Psoas muscle (tissue), 8 donors: ENCODE measurements around the gene MORN3. TPM values are rescaled to one million over a fixed set of nuclear protein-coding genes. Genes with fewer than 3 reads are reported as not detected.

Experiments used
- ATAC-seq, 4 donors: fragments of 200-7000 bp; cut with Tn5 transposase; one replicate each; pipeline ENCODE4 v1.9.1; 2020; ENCODE audit warnings: moderate library complexity in 3 of 4, mild to moderate bottlenecking in 2 of 4
- DNase-seq, 2 donors: peaks; one replicate each; pipeline ENCODE4 v3.0.0-alpha.2; 2020
- H3K27ac ChIP-seq: fragments of 200-600 bp; one replicate; pipeline ENCODE4 v1.8.0; 2022
- H3K27me3 ChIP-seq, 3 donors: fragments of 200-600 bp in 1 of 3; one replicate each; pipeline versions ENCODE4 v1.6.1 to v1.8.0; 2013 to 2022; ENCODE audit warnings: low read length in 2 of 3, mild to moderate bottlenecking in 2 of 3, moderate library complexity in 1 of 3; ENCODE audit not compliant: insufficient read depth in 3 of 3
- H3K36me3 ChIP-seq, 2 donors: fragments of 200-600 bp in 1 of 2; one replicate each; pipeline versions ENCODE4 v1.6.1 to v1.8.0; 2013 to 2022; ENCODE audit warnings: low read depth in 1 of 2, mild to moderate bottlenecking in 1 of 2, moderate library complexity in 1 of 2; ENCODE audit not compliant: insufficient read depth in 1 of 2
- H3K4me1 ChIP-seq: fragments of 200-600 bp; one replicate; pipeline ENCODE4 v1.8.0; 2022
- H3K4me3 ChIP-seq: fragments of 200-600 bp; one replicate; pipeline ENCODE4 v1.8.0; 2022; ENCODE audit warnings: mild to moderate bottlenecking
- H3K9me3 ChIP-seq: fragments of 200-600 bp; one replicate; pipeline ENCODE4 v1.8.0; 2022
- WGBS, 3 donors: extraction: QIAGEN DNeasy Blood & Tissue Kit; methylation state at CpG; one replicate each; pipeline versions ENCODE4 v1.1.6 to v1.1.7; 2013; 5-methylcytosine and 5-hydroxymethylcytosine counted together
- intact Hi-C, 2 donors: fragments of 100-400 bp; cut with DNase I; formaldehyde crosslinking; loops; one replicate each; pipeline versions ENCODE4 v1.11.0 to v1.14.2; 2022
- polyA plus RNA-seq, 3 donors: library from polyadenylated mRNA; stranded (reverse); fragments of 200-250 nt; gene quantifications; one replicate each; pipeline ENCODE4 v1.2.3, GENCODE V29; 2013
- total RNA-seq, 4 donors: library from RNA; stranded (reverse); fragmentation: NEBNext Ultra II Directional in 2 of 4; extraction: Animal tissue kit (Norgen Biotek cat#: 25700) in 2 of 4; gene quantifications; one replicate each; pipeline versions ENCODE4 v1.2.1 to v1.2.4, GENCODE V29; 2021 to 2023
- TF ChIP-seq, protein P1 (sequence below): fragments of 200-600 bp; IDR thresholded peaks from one replicate; pipeline ENCODE4 v1.8.0; 2022; ENCODE audit warnings: antibody characterized with exemption
- donor health status: healthy with polysubstance abuse.
- donor health status: DM: no; HTN: no; CAD: no; lungs with moderate emphysema.
- donor health status: Bipolar disorder and iron deficiency.
- donor health status: healthy.
- donor health status: DM: yes; HTN: yes; CAD: no.
- donor health status: DM: no; HTN: no; CAD: no.
- donor health status: DM: no; HTN: no; CAD: no.
- donor health status: DM: yes; HTN: yes; CAD: no.

MORN3 gene
- total and polyA plus RNA-seq, 7 donors = under 0.01 to 0.12 TPM; not detected in 5

DNA sequence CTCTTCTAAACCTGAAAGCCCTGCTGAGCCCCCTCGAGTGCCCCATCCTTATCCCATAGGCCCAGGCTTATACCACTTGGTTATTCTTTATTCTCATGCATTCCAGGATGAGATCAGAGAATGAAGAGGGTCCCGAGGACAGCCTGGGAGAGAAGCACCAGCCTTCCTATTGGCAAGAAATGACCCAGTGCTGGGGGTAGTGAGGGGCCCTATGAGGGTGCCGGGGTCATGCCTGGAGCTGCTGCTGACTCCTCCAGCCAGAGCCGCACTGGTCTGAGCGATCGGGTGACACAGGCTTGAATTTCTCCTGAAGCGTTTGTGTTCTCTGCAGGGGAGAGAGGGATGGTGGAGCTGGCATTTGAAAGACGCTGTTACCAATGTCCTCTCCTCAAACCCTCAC lies 18.1 kb downstream of the MORN3 start:
- TF ChIP-seq, protein P1, sequence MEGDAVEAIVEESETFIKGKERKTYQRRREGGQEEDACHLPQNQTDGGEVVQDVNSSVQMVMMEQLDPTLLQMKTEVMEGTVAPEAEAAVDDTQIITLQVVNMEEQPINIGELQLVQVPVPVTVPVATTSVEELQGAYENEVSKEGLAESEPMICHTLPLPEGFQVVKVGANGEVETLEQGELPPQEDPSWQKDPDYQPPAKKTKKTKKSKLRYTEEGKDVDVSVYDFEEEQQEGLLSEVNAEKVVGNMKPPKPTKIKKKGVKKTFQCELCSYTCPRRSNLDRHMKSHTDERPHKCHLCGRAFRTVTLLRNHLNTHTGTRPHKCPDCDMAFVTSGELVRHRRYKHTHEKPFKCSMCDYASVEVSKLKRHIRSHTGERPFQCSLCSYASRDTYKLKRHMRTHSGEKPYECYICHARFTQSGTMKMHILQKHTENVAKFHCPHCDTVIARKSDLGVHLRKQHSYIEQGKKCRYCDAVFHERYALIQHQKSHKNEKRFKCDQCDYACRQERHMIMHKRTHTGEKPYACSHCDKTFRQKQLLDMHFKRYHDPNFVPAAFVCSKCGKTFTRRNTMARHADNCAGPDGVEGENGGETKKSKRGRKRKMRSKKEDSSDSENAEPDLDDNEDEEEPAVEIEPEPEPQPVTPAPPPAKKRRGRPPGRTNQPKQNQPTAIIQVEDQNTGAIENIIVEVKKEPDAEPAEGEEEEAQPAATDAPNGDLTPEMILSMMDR = no peak
- ATAC-seq = no peak
- H3K9me3 ChIP-seq = no peaks in the 10 kb centered on the region
- 64 to 78% (median 66%) methylated on average over 8 of the region's 8 CpGs for WGBS, 3 donors
- no peak for DNase-seq
- no peaks in the 10 kb centered on the region for H3K4me1 ChIP-seq
- intact Hi-C loops = no loop called here
- no peaks in the 10 kb centered on the region for H3K27me3 ChIP-seq
- no peak overlapping the region for H3K4me3 ChIP-seq
- H3K27ac ChIP-seq = no peak overlapping the region
- no peaks in the 10 kb centered on the region for H3K36me3 ChIP-seq

DNA sequence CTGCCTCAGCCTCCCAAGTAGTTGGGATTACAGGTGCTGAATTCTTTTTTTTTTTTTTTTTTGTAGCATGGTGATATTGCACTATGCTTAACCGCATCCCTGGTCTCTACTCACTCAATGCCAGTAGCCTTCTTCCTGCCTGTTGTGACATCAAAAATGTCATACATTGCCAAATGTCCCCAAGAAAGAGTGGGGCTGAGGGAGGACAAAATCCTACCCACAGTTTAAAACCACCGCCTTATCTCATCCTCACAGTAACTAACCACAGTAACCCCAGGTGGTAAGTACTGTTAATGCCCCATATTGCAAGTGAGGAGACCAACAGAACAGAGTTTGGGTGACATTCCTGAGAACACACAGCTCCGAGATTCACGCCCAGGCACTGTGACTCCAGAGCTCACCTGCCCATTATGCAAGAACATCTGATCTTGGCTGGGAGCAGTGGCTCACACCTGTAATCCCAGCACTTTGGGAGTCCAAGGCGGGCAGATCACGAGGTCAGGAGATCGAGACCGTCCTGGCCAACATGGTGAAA lies 19.6 kb downstream of the MORN3 start:
- ATAC-seq = no peak
- WGBS, 3 donors = 89 to 90% (median 90%) methylated on average over 8 of the region's 8 CpGs
- TF ChIP-seq, protein P1 = no peak

DNA sequence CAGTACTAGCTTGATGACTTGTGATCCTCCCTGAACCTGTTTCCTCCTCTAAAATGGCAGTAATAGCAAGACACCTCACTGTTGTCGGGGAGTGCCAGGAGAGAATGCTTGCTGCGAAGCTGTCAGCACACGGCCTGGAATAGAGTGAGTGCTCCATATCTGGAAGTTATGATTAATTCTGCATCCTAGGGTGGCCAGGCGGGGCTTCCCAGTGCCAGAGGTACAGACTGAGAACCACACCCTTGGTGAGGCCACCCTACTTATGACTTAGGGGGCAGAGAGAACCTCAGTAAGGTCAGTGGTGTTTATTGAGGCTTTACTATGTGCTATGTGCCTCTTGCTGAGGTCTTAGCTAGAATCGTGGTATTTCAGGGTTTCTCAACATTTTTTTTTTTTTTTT lies 20.1 kb downstream of the MORN3 start:
- ATAC-seq = no peak
- no peak overlapping the region for H3K4me3 ChIP-seq
- H3K36me3 ChIP-seq = no peaks in the 10 kb centered on the region
- H3K27ac ChIP-seq = no peak overlapping the region
- H3K27me3 ChIP-seq = no peaks in the 10 kb centered on the region
- H3K4me1 ChIP-seq = no peaks in the 10 kb centered on the region
- 79 to 87% (median 80%) methylated on average over 5 of the region's 5 CpGs for WGBS, 3 donors
- no peaks in the 10 kb centered on the region for H3K9me3 ChIP-seq
- no peak for DNase-seq
- TF ChIP-seq, protein P1 = no peak
- intact Hi-C loops = no loop called here

More for the DNA sequence above, 19.6 kb downstream of the MORN3 start:
- DNase-seq = no peak
- no peaks in the 10 kb centered on the region for H3K36me3 ChIP-seq
- no peaks in the 10 kb centered on the region for H3K9me3 ChIP-seq
- H3K27ac ChIP-seq = no peak overlapping the region
- H3K27me3 ChIP-seq = no peaks in the 10 kb centered on the region
- intact Hi-C loops = no loop called here
- H3K4me1 ChIP-seq = no peaks in the 10 kb centered on the region
- no peak overlapping the region for H3K4me3 ChIP-seq

DNA sequence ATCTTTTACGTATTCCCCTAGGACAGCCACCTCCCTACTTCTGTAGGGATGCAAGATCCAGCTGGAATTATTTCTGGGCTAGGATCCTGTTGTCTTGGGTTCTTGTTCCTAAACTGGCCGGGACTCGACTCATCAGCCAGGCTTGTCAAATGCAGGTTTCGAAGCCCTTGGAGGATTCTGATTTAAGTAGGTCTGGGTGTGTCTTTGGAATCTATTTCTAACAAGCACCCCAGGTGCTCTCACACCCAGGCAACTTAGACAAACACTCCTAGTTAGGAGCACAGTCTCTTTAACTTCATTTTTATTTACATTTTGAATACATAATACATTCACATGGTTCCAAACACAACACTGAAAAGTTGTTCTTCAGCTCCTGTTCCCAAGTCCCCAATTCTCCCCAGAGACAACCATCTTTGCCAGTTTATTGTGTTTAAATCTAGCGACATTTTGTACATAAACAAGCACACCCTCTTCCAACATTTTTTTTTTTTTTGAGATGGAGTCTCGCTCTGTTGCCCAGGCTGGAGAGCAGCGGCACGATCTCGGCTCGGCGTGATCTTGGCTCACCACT lies 20.9 kb downstream of the MORN3 start:
- no peak overlapping the region for H3K27ac ChIP-seq
- DNase-seq = no peak
- no peak for ATAC-seq
- no peaks in the 10 kb centered on the region for H3K27me3 ChIP-seq
- 93 to 95% (median 94%) methylated on average over 11 of the region's 11 CpGs for WGBS, 3 donors
- no peak overlapping the region for H3K4me3 ChIP-seq
- no peaks in the 10 kb centered on the region for H3K4me1 ChIP-seq
- no peaks in the 10 kb centered on the region for H3K36me3 ChIP-seq
- intact Hi-C loops = no loop called here
- TF ChIP-seq, protein P1 = no peak
- H3K9me3 ChIP-seq = no peaks in the 10 kb centered on the region

DNA sequence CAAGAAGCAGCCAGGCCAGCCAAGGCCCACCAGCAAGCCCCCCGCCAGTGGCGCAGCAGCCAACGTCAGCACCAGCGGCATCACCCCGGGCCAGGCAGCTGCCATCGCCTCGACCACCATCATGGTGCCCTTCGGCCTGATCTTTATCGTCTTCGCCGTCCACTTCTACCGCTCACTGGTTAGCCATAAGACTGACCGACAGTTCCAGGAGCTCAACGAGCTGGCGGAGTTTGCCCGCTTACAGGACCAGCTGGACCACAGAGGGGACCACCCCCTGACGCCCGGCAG lies 28.2 kb downstream of the MORN3 start:
- H3K27ac ChIP-seq = no peak overlapping the region
- TF ChIP-seq, protein P1 = no peak
- H3K9me3 ChIP-seq = no peaks in the 10 kb centered on the region
- DNase-seq = no peak
- H3K4me3 ChIP-seq = no peak overlapping the region
- no peak for ATAC-seq
- H3K27me3 ChIP-seq = no peaks in the 10 kb centered on the region
- peaks cover 10% of the 10 kb centered on the region for H3K4me1 ChIP-seq
- H3K36me3 ChIP-seq = peaks cover 0 to 15% of the 10 kb centered on the region in 2 donors
- 90 to 95% (median 90%) methylated on average over 16 to 18 of the region's 18 CpGs for WGBS, 3 donors
- intact Hi-C loops = no loop called here
